Trophoblast cell (in vitro differentiated cells and primary cell): Measurements from ENCODE around the gene SLC10A3.

ENCODE experiments used
- DNase-seq, 2 donors: peaks; one replicate each; pipeline ENCODE4 v3.0.0-alpha.2; 2016
- H2AFZ ChIP-seq: 2 replicates; pipeline ENCODE4 v1.6.1; 2013; ENCODE audit warnings: low read length, moderate library complexity, mild to moderate bottlenecking; ENCODE audit not compliant: insufficient read depth, poor library complexity
- H2AK5ac ChIP-seq: 2 replicates; pipeline ENCODE4 v1.6.1; 2013; ENCODE audit warnings: mild to moderate bottlenecking, low read length
- H2BK120ac ChIP-seq: 2 replicates; pipeline ENCODE4 v1.6.1; 2013; ENCODE audit warnings: low read length, mild to moderate bottlenecking, moderate library complexity; ENCODE audit not compliant: insufficient read depth, poor library complexity
- H2BK12ac ChIP-seq: 2 replicates; pipeline ENCODE4 v1.6.1; 2013; ENCODE audit warnings: mild to moderate bottlenecking, low read length, moderate library complexity
- H2BK5ac ChIP-seq: 2 replicates; pipeline ENCODE4 v1.6.1; 2013; ENCODE audit warnings: low read length, low read depth, moderate library complexity, mild to moderate bottlenecking; ENCODE audit not compliant: poor library complexity
- H3K14ac ChIP-seq: 2 replicates; pipeline ENCODE4 v1.6.1; 2013; ENCODE audit warnings: mild to moderate bottlenecking, low read length
- H3K18ac ChIP-seq: 2 replicates; pipeline ENCODE4 v1.6.1; 2013; ENCODE audit warnings: mild to moderate bottlenecking, low read length
- H3K23ac ChIP-seq: 2 replicates; pipeline ENCODE4 v1.6.1; 2013; ENCODE audit warnings: low read length
- H3K27ac ChIP-seq: 2 replicates; pipeline ENCODE4 v1.5.1; 2013; ENCODE audit warnings: low read depth, mild to moderate bottlenecking, inconsistent platforms, low read length, moderate library complexity
- H3K27me3 ChIP-seq: 2 replicates; pipeline ENCODE4 v1.6.1; 2013; ENCODE audit warnings: inconsistent platforms, mild to moderate bottlenecking, low read length, moderate library complexity; ENCODE audit not compliant: insufficient read depth
- H3K36me3 ChIP-seq, 2 experiments: 1 replicate in 1 of 2; 2 replicates in 1 of 2; pipeline ENCODE4 v1.6.1; 2013; ENCODE audit warnings: low read length in 2 of 2, mild to moderate bottlenecking in 2 of 2, moderate library complexity in 1 of 2; ENCODE audit not compliant: insufficient read depth in 2 of 2, control insufficient read depth in 1 of 2
- H3K4ac ChIP-seq: 2 replicates; pipeline ENCODE4 v1.6.1; 2013; ENCODE audit warnings: low read depth, mild to moderate bottlenecking, low read length, moderate library complexity
- H3K4me1 ChIP-seq, 2 experiments: 1 replicate in 1 of 2; 2 replicates in 1 of 2; pipeline ENCODE4 v1.6.1; 2013; ENCODE audit warnings: low read length in 2 of 2, mild to moderate bottlenecking in 2 of 2, moderate library complexity in 1 of 2; ENCODE audit not compliant: insufficient read depth in 2 of 2, control insufficient read depth in 1 of 2
- H3K4me2 ChIP-seq: 2 replicates; pipeline ENCODE4 v1.6.1; 2013; ENCODE audit warnings: inconsistent platforms, mild to moderate bottlenecking, low read length, moderate library complexity
- H3K4me3 ChIP-seq: 2 replicates; pipeline ENCODE4 v1.5.1; 2013; ENCODE audit warnings: mild to moderate bottlenecking, low read depth, low read length, inconsistent platforms
- H3K79me1 ChIP-seq: one replicate; pipeline ENCODE4 v1.6.1; 2013; ENCODE audit warnings: low read length
- H3K79me2 ChIP-seq: 2 replicates; pipeline ENCODE4 v1.6.1; 2013; ENCODE audit warnings: low read length, mild to moderate bottlenecking; ENCODE audit not compliant: control insufficient read depth, insufficient read depth, poor library complexity
- H3K9ac ChIP-seq: 2 replicates; pipeline ENCODE4 v1.6.1; 2013; ENCODE audit warnings: mild to moderate bottlenecking, low read length
- H3K9me3 ChIP-seq: 2 replicates; pipeline ENCODE4 v1.6.1; 2013; ENCODE audit warnings: low read depth, mild to moderate bottlenecking, control low read depth, inconsistent platforms, low read length; ENCODE audit not compliant: insufficient read depth
- H4K12ac ChIP-seq: 2 replicates; pipeline ENCODE4 v1.6.1; 2013; ENCODE audit warnings: low read depth, mild to moderate bottlenecking, low read length, moderate library complexity
- H4K8ac ChIP-seq: 2 replicates; pipeline ENCODE4 v1.6.1; 2013; ENCODE audit warnings: low read depth, mild to moderate bottlenecking, low read length, moderate library complexity
- H4K91ac ChIP-seq: one replicate; pipeline ENCODE4 v1.6.1; 2013; ENCODE audit warnings: low read depth, mild to moderate bottlenecking, low read length, moderate library complexity
- WGBS: extraction: QIAGEN DNeasy Blood & Tissue Kit; methylation state at CpG from one replicate; pipeline ENCODE4 v1.1.7; 2013; ENCODE audit warnings: missing lambda C conversion rate; ENCODE audit not compliant: insufficient read length, insufficient coverage; ENCODE audit errors: extremely low coverage; 5-methylcytosine and 5-hydroxymethylcytosine counted together

Gene SLC10A3

DNA sequence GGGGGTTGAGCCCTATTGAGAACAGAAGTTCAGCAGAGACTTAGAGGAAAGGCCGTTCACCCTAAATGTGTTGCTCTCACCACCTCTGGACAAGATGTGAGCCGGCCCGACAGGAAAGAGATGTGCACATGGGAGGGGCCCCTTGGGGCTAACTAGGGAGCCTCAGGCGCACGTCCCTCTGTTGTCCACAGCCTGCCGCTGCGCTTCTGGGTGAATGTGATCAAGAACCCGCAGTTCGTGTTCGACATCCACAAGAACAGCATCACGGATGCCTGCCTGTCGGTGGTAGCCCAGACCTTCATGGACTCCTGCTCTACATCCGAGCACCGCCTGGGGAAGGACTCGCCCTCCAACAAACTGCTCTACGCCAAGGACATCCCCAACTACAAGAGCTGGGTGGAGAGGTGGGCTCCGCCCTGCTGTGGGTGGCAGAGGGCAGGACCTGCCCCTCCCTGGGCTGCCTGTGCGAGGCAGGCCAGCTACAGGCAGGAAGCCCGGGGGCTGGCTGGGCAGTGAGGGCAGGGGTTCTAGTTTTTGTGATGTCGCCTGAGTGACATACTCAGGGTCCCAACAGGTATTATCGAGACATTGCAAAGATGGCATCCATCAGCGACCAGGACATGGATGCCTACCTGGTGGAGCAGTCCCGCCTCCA is 19.4 kb downstream of the SLC10A3 start:
- Histone ChIP-seq H4K8ac (no peak overlapping the region), H4K91ac (no peak overlapping the region), H3K27ac (no peak overlapping the region), H3K4me2 (no peak overlapping the region), H2BK120ac (no peak overlapping the region), H2AFZ (no peak overlapping the region), H4K12ac (no peak overlapping the region), H3K23ac (no peak overlapping the region), H3K9ac (no peak overlapping the region), H3K9me3 (no peaks in the 10 kb centered on the region), H3K4me1 (no peaks in the 10 kb centered on the region), H3K79me2 (no peaks in the 10 kb centered on the region), H3K27me3 (no peaks in the 10 kb centered on the region), H3K79me1 (no peaks in the 10 kb centered on the region), H3K4ac (no peak overlapping the region), H3K18ac (no peak overlapping the region), H2BK12ac (no peak overlapping the region), H3K4me3 (no peak overlapping the region), H2AK5ac (no peak overlapping the region), H2BK5ac (no peak overlapping the region), H3K14ac (no peak overlapping the region), H3K36me3 (peaks cover 77 to 78% of the 10 kb centered on the region in 2 experiments)
- DNase-seq, result no peak
- no CpG with 5 or more reads among the region's 23 CpGs for WGBS

DNA sequence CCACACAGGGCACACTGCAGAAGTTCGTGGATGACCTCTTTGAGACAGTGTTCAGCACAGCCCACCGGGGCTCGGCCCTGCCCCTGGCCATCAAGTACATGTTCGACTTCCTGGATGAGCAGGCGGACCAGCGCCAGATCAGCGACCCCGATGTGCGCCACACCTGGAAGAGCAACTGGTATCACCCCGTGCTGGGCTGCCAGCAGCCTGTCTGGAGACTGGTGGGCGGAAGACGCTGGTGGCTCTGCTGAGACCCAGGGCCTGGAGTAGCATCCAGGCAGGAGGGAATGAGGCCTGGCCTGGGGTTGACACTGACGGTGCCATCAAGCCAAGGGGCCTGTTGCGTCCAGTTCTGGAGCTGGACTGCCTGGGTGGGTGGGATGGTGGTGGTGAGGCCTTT is 20.0 kb downstream of the SLC10A3 start:
- Histone ChIP-seq H3K79me1 (no peaks in the 10 kb centered on the region), H3K4me1 (no peaks in the 10 kb centered on the region), H3K18ac (no peak overlapping the region), H3K27ac (no peak overlapping the region), H4K12ac (no peak overlapping the region), H3K79me2 (no peaks in the 10 kb centered on the region), H3K23ac (no peak overlapping the region), H4K91ac (no peak overlapping the region), H3K27me3 (no peaks in the 10 kb centered on the region), H2AFZ (no peak overlapping the region), H2BK5ac (no peak overlapping the region), H2BK120ac (no peak overlapping the region), H3K9ac (no peak overlapping the region), H3K9me3 (no peaks in the 10 kb centered on the region), H4K8ac (no peak overlapping the region), H3K4me3 (no peak overlapping the region), H2BK12ac (no peak overlapping the region), H3K4me2 (no peak overlapping the region), H2AK5ac (no peak overlapping the region), H3K36me3 (peaks cover 83% of the 10 kb centered on the region in 2 experiments), H3K4ac (no peak overlapping the region), H3K14ac (no peak overlapping the region)
- no CpG with 5 or more reads among the region's 14 CpGs for WGBS
- DNase-seq, result no peak

DNA sequence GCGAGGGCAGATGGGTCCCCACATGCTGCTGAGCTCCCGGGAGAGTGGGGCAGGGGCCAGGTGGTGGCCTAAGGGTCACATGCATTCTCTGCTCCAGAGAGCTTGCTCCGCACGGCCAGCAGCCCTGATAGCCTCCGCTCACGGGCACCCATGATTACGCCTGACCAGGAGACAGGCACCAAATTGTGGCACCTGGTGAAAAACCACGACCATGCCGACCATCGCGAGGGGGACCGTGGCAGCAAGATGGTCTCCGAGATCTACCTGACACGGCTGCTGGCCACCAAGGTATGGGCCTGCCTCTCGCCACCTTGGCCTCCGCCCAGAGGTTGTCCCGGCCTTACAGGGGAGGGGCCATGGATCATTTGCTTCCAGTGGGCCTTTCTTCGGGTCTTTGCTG is 20.5 kb downstream of the SLC10A3 start:
- no peaks in the 10 kb centered on the region for H3K79me1 ChIP-seq
- H3K18ac ChIP-seq, result no peak overlapping the region
- no peak overlapping the region for H4K12ac ChIP-seq
- H3K27me3 ChIP-seq, result no peaks in the 10 kb centered on the region
- H3K4me2 ChIP-seq, result no peak overlapping the region
- H3K23ac ChIP-seq, result no peak overlapping the region
- no CpG with 5 or more reads among the region's 18 CpGs for WGBS
- no peak overlapping the region for H4K8ac ChIP-seq
- no peak overlapping the region for H3K14ac ChIP-seq
- no peak for DNase-seq
- H3K9ac ChIP-seq, result no peak overlapping the region
- H3K4ac ChIP-seq, result no peak overlapping the region
- H3K9me3 ChIP-seq, result no peaks in the 10 kb centered on the region
- no peaks in the 10 kb centered on the region for H3K79me2 ChIP-seq
- no peak overlapping the region for H3K4me3 ChIP-seq
- no peak overlapping the region for H2BK120ac ChIP-seq
- no peak overlapping the region for H2AK5ac ChIP-seq
- no peak overlapping the region for H2BK5ac ChIP-seq
- H2AFZ ChIP-seq, result no peak overlapping the region
- no peaks in the 10 kb centered on the region for H3K4me1 ChIP-seq
- peaks cover 88 to 89% of the 10 kb centered on the region in 2 experiments for H3K36me3 ChIP-seq
- no peak overlapping the region for H3K27ac ChIP-seq
- H4K91ac ChIP-seq, result no peak overlapping the region
- no peak overlapping the region for H2BK12ac ChIP-seq

DNA sequence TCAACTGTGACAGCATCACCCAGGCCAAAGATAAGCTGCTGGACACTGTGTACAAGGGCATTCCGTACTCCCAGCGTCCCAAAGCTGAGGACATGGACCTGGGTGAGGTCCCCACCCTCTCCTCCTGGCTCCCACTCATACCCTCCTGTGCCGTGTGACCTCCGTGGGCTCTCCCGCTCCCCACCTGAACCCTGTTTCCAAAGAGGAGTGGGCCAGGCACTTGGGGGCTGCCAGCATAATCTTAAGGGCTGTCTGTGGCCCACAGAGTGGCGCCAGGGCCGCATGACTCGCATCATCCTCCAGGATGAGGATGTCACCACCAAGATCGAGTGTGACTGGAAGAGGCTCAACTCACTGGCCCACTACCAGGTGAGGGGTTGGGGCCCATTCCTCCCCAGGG is 21.3 kb downstream of the SLC10A3 start:
- no peak overlapping the region for H3K4ac ChIP-seq
- no peak overlapping the region for H3K4me3 ChIP-seq
- H3K18ac ChIP-seq, result no peak overlapping the region
- H4K12ac ChIP-seq, result no peak overlapping the region
- no peak overlapping the region for H4K91ac ChIP-seq
- H3K14ac ChIP-seq, result no peak overlapping the region
- H3K27ac ChIP-seq, result no peak overlapping the region
- no peaks in the 10 kb centered on the region for H3K79me2 ChIP-seq
- no peaks in the 10 kb centered on the region for H3K79me1 ChIP-seq
- no peak overlapping the region for H3K9ac ChIP-seq
- no CpG with 5 or more reads among the region's 9 CpGs for WGBS
- no peak for DNase-seq
- H2BK5ac ChIP-seq, result no peak overlapping the region
- no peak overlapping the region for H3K4me2 ChIP-seq
- H2BK120ac ChIP-seq, result no peak overlapping the region
- no peaks in the 10 kb centered on the region for H3K9me3 ChIP-seq
- H2BK12ac ChIP-seq, result no peak overlapping the region
- no peaks in the 10 kb centered on the region for H3K27me3 ChIP-seq
- H4K8ac ChIP-seq, result no peak overlapping the region
- no peak overlapping the region for H2AK5ac ChIP-seq
- no peaks in the 10 kb centered on the region for H3K4me1 ChIP-seq
- H3K23ac ChIP-seq, result no peak overlapping the region
- no peak overlapping the region for H2AFZ ChIP-seq
- H3K36me3 ChIP-seq, result peaks cover 95 to 97% of the 10 kb centered on the region in 2 experiments
